Measurements from ENCODE around the gene MED16.

Gene MED16

DNA sequence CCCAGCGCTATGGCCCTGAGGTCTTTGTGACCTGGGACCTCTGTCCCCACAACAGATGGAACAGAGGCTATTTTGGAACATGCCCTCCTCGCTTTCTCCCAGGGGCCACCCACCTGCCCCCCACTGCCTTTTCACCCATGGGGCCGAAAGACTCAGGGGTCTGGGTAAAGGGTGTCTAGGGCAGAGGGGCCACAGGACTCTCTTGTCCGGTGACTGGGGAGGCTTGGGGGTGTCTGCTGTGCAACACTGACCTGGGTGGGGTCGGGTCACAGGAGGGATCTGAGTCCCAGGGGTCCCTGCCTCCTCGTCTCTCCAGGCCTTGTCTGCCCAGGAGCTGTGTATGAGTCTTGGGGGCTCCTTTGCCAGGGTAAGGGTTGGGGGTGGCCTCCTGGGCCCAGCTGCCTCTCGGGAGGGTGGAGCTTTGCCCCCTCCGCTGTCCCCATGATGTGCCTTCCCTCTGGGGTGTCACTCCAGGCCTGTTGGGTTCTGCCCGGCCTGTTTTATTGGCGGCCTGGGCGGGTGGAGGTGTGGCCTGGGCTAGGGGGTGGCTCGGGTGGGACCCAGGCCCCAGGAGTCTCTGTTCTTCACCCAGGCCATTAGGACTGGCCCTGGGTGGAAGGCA lies 34.9 kb upstream of the MED16 start:
- DNase-seq (ENCODE audit: low spot score) = no peak

- DNase-seq (ENCODE audit: low spot score) = no peak
These were observed 34.4 kb upstream of the MED16 start for GRCh38 chr19:927351-927779.

GRCh38 chr19:926589-927350 lies 33.8 kb upstream of the MED16 start:
- DNase-seq (ENCODE audit: low spot score) = peak; percentile 64

GRCh38 chr19:926323-926588 lies 33.3 kb upstream of the MED16 start:
- DNase-seq (ENCODE audit: low spot score) = no peak

DNA sequence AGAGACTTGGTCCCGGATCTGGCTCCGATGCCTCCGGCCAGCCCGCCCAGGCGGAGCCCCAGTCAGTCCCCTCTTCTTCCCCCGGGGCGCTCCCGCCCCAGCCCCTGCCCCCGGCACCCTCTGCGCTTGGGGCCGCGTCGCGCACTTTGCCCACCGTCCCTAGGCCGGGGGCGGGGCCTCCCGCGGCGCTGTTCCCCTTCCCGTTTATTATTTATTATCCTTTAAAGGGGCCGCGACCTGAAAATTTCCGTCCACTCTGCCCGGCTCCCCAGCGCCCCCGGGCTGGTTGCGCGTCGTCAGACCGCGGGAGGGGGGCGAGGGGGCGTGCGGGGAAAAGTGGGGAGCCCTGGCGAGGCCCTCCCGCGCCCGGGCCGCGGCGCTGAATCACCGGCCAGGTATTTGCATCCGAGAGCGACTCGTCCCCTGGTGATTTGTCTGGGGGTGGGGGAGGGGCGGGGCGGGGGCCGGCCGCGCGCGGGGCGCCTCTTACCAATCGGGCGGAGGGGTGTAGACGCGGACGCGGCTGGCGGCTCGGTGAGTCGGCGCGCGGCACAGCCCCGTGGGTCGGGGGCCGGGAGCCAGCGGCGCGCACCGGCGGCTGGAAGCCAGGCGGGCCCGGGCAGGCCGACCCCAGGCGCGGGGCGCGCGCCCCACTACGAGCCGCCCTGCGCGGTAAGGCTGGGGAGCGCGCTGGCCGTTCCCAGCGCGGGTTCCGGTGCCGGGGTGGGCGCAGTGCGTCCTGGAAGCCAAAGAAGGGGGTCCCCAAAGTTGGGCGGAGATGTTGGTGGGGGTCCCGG lies 32.7 kb upstream of the MED16 start, which contains the start of gene ARID3A:
TSS of gene ARID3A (plus strand) at position 510 of the 797 bp plus-strand sequence. CDS start 3,494 bp downstream, outside the sequence.
- DNase-seq (ENCODE audit: low spot score) = peak; percentile 93

- peak; percentile 62 for DNase-seq (ENCODE audit: low spot score)
These were observed 32.1 kb upstream of the MED16 start for GRCh38 chr19:925087-925525.

DNA sequence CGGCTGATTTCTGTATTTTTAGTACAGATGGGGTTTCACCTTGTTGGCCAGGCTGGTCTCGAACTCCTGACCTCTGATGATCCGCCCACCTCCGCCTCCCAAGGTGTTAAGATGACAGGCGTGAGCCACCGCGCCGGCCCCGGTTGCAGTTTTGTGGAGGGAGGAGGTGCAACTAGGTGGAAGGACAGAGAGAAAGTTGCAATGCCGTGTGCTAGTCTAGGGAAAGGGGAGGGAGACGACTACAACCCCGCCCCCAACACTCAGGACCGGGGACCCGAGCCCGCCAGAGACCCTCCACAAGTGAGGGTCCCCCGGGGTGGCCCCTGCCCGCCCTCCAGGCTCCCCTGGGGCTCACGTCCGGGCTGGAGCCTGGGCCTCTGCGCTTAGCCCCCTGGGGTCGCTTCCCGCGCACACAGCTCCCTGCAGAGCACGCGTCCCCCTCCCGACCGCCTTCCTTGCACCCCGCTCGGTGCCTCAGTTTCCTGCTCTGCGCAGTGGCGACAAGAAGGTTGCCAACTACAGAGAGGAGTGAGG lies 31.6 kb upstream of the MED16 start:
- no peak for DNase-seq (ENCODE audit: low spot score)

DNA sequence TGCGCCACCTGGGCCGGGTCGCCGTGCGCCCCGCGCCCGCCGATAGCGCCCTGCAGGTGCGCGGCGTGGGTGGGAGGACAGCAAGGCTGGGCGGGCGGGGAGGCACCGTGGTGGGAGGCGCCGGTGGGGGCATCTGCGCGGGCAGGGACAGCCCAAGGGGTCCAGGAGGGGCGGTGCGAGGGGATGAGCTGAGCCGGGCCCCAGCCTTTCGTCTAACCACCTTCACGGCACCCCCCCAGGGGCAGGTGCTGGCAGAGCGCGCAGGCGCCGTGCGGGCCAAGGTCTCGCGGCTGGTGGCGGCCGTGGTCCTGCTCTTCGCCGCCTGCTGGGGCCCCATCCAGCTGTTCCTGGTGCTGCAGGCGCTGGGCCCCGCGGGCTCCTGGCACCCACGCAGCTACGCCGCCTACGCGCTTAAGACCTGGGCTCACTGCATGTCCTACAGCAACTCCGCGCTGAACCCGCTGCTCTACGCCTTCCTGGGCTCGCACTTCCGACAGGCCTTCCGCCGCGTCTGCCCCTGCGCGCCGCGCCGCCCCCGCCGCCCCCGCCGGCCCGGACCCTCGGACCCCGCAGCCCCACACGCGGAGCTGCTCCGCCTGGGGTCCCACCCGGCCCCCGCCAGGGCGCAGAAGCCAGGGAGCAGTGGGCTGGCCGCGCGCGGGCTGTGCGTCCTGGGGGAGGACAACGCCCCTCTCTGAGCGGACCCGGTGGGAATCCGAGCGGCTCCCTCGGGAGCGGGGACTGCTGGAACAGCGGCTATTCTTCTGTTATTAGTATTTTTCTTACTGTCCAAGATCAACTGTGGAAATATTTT lies 27.3 kb upstream of the MED16 start:
- DNase-seq (ENCODE audit: low spot score) = peak; percentile 58

DNA sequence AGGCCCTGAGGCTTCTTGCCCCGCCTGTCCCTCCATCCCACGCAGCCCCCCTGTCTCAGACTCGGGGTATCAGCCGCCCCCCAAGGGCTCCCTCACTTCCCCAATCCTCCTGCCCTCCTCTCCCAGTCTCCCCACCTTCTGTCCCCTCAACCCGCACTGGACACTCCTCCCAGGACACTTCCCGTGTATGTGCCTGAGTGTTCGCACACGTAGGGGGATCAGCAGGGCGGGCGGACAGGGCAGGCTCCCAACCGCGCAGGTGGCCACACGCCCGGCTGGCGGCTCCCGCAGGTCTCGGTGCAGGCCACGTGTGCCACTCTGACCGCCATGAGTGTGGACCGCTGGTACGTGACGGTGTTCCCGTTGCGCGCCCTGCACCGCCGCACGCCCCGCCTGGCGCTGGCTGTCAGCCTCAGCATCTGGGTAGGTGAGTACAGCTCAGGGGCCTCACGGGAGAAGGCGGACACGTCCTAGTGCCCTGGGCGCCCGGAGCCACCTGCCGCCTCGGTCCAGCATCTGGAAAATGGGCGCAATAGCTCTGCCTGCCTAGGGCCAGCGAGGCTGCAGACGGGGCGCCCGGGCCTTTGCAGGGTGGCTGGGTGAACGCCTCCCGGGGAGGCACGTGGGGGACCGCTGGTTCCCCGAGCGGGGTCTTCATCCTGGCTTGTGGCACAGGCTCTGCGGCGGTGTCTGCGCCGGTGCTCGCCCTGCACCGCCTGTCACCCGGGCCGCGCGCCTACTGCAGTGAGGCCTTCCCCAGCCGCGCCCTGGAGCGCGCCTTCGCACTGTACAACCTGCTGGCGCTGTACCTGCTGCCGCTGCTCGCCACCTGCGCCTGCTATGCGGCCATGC lies 26.4 kb upstream of the MED16 start:
- DNase-seq (ENCODE audit: low spot score) = no peak

DNA sequence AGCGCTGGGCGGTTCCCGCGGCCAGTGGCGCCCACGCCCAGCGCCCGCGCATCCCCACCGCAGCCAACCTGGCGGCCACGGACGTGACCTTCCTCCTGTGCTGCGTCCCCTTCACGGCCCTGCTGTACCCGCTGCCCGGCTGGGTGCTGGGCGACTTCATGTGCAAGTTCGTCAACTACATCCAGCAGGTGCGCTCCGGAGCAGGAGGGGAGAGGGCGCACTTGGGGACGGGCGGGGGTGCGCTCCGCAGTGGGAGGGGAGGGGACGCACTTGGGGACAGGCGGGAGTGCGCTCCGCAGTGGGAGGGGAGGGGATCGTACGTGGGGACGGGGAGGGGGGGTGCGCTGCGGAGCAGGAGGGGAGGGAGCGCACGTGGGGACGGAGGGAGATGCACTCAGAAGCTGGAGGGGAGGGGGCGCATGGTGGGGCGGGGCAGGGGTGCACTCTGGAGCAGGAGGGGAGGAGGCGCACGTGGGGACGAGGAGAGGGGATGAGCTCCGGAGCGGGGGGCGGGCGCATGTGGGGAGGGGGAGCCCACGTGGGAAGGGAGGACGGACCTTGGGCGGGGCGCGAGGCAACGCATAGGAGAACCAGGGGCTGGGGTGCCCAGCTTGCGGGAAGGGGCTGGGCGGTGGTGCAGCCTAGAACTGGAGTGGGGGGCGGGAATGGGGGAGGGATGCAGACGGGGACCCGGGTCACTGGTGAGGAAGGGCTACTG lies 25.7 kb upstream of the MED16 start:
- no peak for DNase-seq (ENCODE audit: low spot score)

DNA sequence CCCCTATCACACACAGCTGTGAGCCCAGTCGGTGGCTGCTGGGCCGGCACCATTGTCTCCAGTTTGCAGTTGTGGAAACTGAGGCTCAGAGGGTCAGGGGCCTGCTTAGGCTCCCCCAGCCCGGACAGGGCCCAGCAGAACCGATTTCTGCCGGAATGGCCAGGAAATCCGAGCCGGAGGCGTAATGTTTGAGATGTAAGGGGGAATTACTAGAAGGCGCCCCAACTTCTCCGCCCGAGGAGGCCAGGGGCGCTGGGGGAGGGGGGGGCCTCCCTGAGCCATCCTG lies 25.1 kb upstream of the MED16 start:
- DNase-seq (ENCODE audit: low spot score) = no peak

- DNase-seq (ENCODE audit: low spot score) = peak; percentile 84
These were observed 24.6 kb upstream of the MED16 start, which contains the start of gene KISS1R for GRCh38 chr19:917323-918151. KISS1R (plus strand) TSS chr19:917333; CDS start chr19:917503, 170 bp downstream.

DNA sequence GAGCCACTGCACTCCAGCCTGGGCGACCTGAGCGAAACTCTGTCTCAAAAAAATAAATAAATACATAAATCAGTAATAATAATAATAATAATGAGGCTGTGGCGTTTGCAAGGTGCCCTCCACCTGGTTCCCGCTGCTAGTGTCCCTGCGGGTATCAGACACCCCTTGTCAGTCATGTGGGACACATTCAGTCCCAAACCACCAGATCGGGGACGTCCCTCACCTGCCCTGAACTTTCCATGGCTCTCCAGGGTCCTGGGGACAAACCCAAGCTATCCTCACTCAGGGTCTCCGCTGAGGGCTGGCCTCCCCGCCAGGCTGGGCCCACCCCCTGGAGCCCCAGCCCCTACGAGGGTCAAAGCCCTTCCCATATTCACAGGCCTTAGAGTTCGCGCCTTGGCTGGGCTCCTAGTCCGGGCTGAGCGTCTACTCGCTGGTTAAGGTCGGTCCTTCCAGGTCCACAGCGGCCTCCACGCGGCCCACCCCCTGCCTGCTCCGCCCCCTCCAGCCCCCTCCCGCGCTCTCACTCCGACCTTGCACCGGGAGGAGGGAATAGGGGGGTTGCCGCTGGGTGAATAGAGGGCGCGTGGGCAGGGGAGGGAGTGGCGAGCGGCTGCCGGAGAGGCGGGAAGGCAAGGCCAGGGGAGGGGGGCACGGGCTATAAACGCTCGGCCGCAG lies 23.8 kb upstream of the MED16 start:
- DNase-seq (ENCODE audit: low spot score) = no peak

DNA sequence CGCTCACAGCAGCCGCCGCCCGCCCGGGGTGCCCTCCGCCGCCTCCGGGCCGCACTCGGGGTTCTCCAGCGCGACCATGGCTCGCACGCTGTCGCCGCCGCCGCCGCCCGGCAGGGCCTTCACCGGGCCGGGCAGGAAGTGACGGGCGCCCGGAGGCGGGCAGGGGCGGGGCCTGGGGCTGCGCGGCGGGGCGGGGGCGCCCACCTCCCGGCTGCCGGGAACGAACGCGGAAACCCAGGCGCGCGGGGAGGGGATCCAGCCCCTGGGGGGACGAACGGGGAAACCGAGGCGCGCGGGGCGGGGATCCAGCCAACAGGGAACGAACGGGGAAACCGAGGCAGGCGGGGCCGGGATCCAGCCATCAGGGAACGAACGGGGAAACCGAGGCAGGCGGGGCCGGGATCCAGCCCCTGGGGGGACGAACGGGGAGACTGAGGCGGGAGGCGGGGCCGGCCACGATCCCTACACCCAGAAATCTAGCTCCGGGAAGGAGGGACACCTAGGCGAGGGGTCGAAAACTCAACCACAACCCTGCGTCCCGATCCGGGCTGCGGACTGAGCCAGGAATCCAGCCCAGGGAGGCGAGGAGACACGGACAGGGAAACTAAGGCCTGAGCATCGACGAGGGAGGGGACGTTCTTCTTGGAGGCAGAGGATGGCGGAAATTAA lies 20.2 kb upstream of the MED16 start, which contains the start of gene R3HDM4:
TSS of gene R3HDM4 (minus strand) at position 140 of the 669 bp plus-strand sequence. CDS start at position 78, 62 bp downstream.
- DNase-seq (ENCODE audit: low spot score) = peak; percentile 95

DNA sequence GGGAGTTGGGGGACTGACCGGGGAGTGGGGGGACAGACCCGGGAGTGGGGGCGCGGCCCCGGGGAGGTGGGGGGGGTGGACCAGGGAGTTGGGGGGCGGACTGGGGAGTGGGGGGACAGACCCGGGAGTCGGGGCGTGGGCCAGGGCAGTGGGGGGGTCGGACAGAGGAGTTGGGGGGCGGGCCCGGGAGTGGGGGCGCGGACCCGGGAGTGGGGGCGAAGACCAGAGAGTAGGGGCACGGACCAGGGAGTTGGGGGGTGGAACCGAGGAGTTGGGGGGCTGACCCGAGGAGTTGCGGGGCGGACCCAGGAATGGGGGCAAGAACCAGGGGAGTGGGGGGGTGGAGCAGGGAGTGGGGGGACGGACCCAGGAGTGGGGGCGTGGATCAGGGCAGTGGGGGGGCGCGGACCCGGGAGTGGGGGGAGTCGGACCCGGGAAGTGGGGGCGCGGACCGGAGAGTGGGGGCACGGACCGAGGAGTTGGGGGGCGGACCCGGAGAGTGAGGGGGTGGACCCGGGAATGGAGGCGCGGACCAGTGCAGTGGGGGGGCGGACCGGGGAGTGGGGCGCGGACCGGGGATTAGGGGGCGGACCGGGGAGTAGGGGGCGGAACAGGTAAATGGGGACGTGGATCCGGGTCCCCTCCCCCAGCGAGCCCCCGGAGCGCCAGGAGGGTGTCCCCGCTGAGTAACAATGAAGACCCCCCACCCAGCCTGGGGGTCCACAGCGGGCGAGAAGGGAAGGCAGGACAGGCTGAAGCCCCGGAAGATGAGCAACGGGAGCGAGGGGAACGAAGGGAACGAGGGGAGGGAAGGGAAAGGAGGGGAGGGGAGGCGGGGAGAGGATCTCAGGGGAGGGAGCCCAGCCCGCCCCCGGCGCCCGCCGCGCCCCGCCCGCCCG lies 19.4 kb upstream of the MED16 start:
- DNase-seq (ENCODE audit: low spot score) = no peak

GRCh38 chr19:911197-912033 lies 18.4 kb upstream of the MED16 start:
- DNase-seq (ENCODE audit: low spot score) = no peak
